LNCAP (cell line): ENCODE measurements around the gene KRT81.

Experiments
- TF ChIP-seq, protein P1 (sequence below): fragments of 450-650 bp; IDR thresholded peaks from 2 replicates; pipeline ENCODE4 v1.5.1; 2017; ENCODE audit warnings: mild to moderate bottlenecking

KRT81 gene

GRCh38 chr12:52253391-52254179 lies 37.7 kb downstream of the KRT81 start:
- TF ChIP-seq, protein P1, sequence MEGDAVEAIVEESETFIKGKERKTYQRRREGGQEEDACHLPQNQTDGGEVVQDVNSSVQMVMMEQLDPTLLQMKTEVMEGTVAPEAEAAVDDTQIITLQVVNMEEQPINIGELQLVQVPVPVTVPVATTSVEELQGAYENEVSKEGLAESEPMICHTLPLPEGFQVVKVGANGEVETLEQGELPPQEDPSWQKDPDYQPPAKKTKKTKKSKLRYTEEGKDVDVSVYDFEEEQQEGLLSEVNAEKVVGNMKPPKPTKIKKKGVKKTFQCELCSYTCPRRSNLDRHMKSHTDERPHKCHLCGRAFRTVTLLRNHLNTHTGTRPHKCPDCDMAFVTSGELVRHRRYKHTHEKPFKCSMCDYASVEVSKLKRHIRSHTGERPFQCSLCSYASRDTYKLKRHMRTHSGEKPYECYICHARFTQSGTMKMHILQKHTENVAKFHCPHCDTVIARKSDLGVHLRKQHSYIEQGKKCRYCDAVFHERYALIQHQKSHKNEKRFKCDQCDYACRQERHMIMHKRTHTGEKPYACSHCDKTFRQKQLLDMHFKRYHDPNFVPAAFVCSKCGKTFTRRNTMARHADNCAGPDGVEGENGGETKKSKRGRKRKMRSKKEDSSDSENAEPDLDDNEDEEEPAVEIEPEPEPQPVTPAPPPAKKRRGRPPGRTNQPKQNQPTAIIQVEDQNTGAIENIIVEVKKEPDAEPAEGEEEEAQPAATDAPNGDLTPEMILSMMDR, result no peak

DNA sequence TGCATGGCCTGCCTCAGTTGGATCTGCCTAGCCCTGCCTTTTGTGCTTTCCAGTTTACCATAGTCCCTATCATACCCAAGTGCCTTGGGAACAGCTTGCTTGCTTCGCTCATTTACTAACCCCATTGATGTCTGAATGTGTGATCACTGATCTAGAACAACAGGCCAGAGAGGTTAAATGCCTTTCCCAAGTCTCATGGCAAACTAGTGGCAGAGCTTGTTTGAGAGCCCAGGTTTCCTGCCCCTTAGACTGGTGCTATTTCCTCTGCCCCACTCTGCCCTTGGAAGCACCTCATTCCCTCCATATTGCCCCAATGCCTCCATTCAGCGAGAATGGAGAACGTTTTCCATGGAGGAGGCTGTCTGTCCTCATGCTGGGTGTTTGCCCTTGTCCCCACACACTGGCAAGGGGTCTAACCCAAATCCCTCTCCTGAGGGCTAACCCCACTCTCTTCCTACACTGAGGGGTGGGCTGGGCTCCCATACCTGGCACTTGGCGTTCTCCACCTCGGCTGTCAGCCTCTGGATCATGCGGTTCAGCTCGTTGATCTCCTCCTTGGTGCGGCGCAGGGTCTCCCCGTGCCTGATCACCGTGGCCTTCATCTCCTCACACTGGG lies 38.5 kb downstream of the KRT81 start:
- TF ChIP-seq, protein P1, result no peak

DNA sequence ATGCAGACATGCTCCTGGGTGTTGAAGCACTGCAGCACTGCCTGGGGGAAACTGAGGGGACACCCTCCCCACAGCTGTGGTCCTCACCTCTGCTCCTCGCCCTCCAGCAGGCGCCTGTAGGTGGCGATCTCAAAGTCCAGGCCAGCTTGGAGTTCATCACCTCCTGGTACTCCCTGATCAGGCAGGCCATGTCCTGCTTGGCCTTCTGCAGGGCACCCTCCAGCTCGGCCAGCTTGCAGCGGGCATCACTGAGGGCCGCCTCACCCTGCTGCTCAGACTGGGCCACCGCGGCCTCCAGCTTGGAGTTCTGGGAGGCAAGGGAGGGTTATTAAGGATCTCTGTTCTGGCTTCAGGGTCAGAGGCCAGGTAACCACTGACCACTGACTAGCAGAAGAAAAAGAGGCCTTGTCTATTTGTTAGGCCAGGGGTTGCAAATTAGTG lies 39.1 kb downstream of the KRT81 start:
- TF ChIP-seq, protein P1, result peak; percentile 22; the same call in 1 of the 2 replicates

DNA sequence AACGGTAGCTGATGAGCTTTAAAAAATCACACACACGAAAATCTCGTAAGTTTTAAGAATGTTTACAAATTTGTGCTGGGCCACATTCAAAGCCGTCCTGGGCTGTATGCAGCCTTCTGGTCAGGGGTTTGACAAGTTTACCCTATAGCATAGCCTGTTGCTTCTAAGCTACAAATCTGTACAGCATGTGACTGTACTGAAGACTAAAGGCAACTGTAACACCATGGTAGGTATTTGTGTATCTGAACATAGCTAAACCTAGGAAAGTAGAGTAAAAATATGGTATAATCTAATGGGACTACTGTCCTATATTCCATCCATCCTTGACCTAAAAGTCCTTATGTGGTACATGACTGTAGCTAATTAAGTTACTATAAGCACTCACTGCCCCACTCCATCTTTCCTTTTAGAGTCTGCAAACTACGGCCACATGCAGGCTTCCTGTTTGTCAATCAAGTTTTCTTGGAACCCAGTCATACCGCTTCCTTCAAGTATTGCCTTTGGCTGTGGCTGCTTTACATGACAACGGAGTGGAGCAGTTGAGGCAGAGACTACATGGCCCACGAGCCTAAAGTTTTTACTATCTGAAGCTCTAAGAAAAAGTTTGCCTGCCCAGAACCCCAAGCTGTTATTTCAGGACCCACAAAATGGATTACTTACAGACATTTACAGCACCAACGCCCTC lies 39.8 kb downstream of the KRT81 start:
- TF ChIP-seq, protein P1, result no peak

DNA sequence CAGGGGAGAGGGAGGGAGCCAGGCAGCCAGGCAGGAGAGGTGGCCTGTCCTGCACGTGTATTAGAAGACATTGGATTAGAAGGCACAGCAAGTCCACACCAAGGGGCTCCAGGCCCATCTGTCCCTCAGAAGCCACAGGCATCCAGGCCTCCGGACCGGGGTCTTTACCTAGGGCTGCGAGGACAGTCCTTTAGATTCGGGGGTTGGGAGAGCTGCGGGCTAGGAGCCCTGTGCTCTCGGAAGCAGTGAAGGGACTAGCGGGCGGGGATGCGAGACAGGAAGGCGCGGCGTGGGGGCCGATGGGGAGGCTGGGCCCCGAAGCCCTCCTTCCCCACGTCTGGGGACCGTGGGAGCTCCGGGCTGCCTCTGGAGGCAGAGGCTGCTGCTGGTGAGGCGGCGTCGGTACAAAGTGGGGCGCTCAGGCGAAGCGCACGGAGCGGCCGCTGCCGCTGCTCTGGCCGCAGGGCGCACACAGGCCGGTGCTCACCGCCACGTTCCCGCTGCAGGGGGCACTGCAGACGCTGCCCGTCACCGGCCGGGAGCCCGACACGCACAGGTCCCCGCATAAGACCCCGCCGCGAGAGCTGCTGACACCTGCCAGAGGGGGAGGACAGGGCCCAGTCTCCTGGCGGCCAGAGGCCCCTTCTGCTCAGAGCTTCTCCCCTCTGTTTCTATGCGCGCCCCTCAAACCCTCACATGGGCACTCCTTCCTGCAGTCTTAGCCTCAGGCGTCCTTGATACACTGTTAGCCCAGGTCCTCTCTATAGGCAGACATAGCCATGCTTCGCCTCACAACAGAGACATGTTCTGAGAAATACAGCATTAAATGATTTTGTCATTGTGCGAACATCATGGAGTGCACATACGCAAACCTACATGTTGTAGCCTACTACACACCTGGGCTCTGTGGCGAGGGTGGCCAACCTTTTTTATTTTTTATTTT lies 41.0 kb downstream of the KRT81 start:
- TF ChIP-seq, protein P1, result no peak

- TF ChIP-seq, protein P1, result no peak
These were observed 41.8 kb downstream of the KRT81 start for GRCh38 chr12:52249511-52250047.
